Measurements from ENCODE around the gene VWA8. TPM values are rescaled to one million over a fixed set of nuclear protein-coding genes. Genes with fewer than 3 reads are reported as not detected.

The VWA8 gene
- polyA plus RNA-seq, 1 donor (not counting 4 experiments of a cell fraction or from before 2014, with no cell fraction given): 17.8 TPM

- H4K20me1 ChIP-seq (ENCODE audit: control insufficient read depth, extremely low read depth, insufficient read depth, low read length): no peaks in the 10 kb centered on the region
- no peak overlapping the region for H3K9ac ChIP-seq (ENCODE audit: control insufficient read depth, extremely low read depth, insufficient read depth, low read length)
- H2AFZ ChIP-seq (ENCODE audit: control insufficient read depth, low read length): no peak overlapping the region
- H3K4me3 ChIP-seq (ENCODE audit: control insufficient read depth in 2 of 3, extremely low read depth in 1 of 3, insufficient read depth in 2 of 3, low read depth in 1 of 3, low read length in 3 of 3): no peak overlapping the region
- no peak overlapping the region for H3K4me2 ChIP-seq (ENCODE audit: control insufficient read depth, extremely low read depth, insufficient read depth, low read depth, low read length)
- FAIRE-seq (no peak), DNase-seq (ENCODE audit: low read depth, low spot score) (no peak)
- H3K9me3 ChIP-seq (ENCODE audit: control insufficient read depth, low read depth, low read length): no peaks in the 10 kb centered on the region
- no peaks in the 10 kb centered on the region for H3K36me3 ChIP-seq (ENCODE audit: control insufficient read depth in 2 of 2, extremely low read depth in 1 of 2, insufficient read depth in 2 of 2, low read length in 2 of 2)
- no peak for TF ChIP-seq CTCF (optimal IDR thresholded peaks at IDR 0.05 in 1 of 3, IDR thresholded peaks at IDR 0.05 in 1 of 3, conservative IDR thresholded peaks at IDR 0.05 in 1 of 3; ENCODE audit: extremely low read depth in 1 of 3, insufficient read depth in 2 of 3, low read length in 3 of 3)
- TF ChIP-seq EZH2 (IDR thresholded peaks at IDR 0.05; ENCODE audit: low read length): no peak
- no peaks in the 10 kb centered on the region for H3K9me1 ChIP-seq (ENCODE audit: control insufficient read depth, extremely low read depth, insufficient read depth, low read length)
- no peaks in the 10 kb centered on the region for H3K4me1 ChIP-seq (ENCODE audit: control insufficient read depth, extremely low read depth, insufficient read depth, low read length)
- no peaks in the 10 kb centered on the region for H3K79me2 ChIP-seq (ENCODE audit: control insufficient read depth, insufficient read depth, low read length)
- dilution Hi-C loops (cut with MboI; ENCODE audit: extremely low pct_ligation_motif_present, low sequenced_read_pairs): no loop called here
- no peak overlapping the region for H3K27ac ChIP-seq (ENCODE audit: control insufficient read depth, insufficient read depth, low read length)
- H3K27me3 ChIP-seq (ENCODE audit: control insufficient read depth, extremely low read depth, insufficient read depth, low read length): no peaks in the 10 kb centered on the region
Observed at GRCh38 chr13:41847216-41847615, 113.7 kb downstream of the VWA8 start.

- H2AFZ ChIP-seq (ENCODE audit: control insufficient read depth, low read length): no peak overlapping the region
- no peaks in the 10 kb centered on the region for H3K9me1 ChIP-seq (ENCODE audit: control insufficient read depth, extremely low read depth, insufficient read depth, low read length)
- H3K9me3 ChIP-seq (ENCODE audit: control insufficient read depth, low read depth, low read length): no peaks in the 10 kb centered on the region
- no peaks in the 10 kb centered on the region for H3K36me3 ChIP-seq (ENCODE audit: control insufficient read depth in 2 of 2, extremely low read depth in 1 of 2, insufficient read depth in 2 of 2, low read length in 2 of 2)
- TF ChIP-seq EZH2 (IDR thresholded peaks at IDR 0.05; ENCODE audit: low read length): no peak
- no peak for TF ChIP-seq CTCF (optimal IDR thresholded peaks at IDR 0.05 in 1 of 3, IDR thresholded peaks at IDR 0.05 in 1 of 3, conservative IDR thresholded peaks at IDR 0.05 in 1 of 3; ENCODE audit: extremely low read depth in 1 of 3, insufficient read depth in 2 of 3, low read length in 3 of 3)
- H3K27me3 ChIP-seq (ENCODE audit: control insufficient read depth, extremely low read depth, insufficient read depth, low read length): no peaks in the 10 kb centered on the region
- no peak overlapping the region for H3K4me3 ChIP-seq (ENCODE audit: control insufficient read depth in 2 of 3, extremely low read depth in 1 of 3, insufficient read depth in 2 of 3, low read depth in 1 of 3, low read length in 3 of 3)
- dilution Hi-C loops (cut with MboI; ENCODE audit: extremely low pct_ligation_motif_present, low sequenced_read_pairs): no loop called here
- H3K4me2 ChIP-seq (ENCODE audit: control insufficient read depth, extremely low read depth, insufficient read depth, low read depth, low read length): no peak overlapping the region
- H3K79me2 ChIP-seq (ENCODE audit: control insufficient read depth, insufficient read depth, low read length): no peaks in the 10 kb centered on the region
- no peak overlapping the region for H3K9ac ChIP-seq (ENCODE audit: control insufficient read depth, extremely low read depth, insufficient read depth, low read length)
- no peaks in the 10 kb centered on the region for H3K4me1 ChIP-seq (ENCODE audit: control insufficient read depth, extremely low read depth, insufficient read depth, low read length)
- no peak for FAIRE-seq
- no peak overlapping the region for H3K27ac ChIP-seq (ENCODE audit: control insufficient read depth, insufficient read depth, low read length)
- DNase-seq (ENCODE audit: low read depth, low spot score): no peak
- no peaks in the 10 kb centered on the region for H4K20me1 ChIP-seq (ENCODE audit: control insufficient read depth, extremely low read depth, insufficient read depth, low read length)
Observed at GRCh38 chr13:41842036-41842620, 118.8 kb downstream of the VWA8 start.
